ENCODE data around the gene DOCK10.

The DOCK10 gene

DNA sequence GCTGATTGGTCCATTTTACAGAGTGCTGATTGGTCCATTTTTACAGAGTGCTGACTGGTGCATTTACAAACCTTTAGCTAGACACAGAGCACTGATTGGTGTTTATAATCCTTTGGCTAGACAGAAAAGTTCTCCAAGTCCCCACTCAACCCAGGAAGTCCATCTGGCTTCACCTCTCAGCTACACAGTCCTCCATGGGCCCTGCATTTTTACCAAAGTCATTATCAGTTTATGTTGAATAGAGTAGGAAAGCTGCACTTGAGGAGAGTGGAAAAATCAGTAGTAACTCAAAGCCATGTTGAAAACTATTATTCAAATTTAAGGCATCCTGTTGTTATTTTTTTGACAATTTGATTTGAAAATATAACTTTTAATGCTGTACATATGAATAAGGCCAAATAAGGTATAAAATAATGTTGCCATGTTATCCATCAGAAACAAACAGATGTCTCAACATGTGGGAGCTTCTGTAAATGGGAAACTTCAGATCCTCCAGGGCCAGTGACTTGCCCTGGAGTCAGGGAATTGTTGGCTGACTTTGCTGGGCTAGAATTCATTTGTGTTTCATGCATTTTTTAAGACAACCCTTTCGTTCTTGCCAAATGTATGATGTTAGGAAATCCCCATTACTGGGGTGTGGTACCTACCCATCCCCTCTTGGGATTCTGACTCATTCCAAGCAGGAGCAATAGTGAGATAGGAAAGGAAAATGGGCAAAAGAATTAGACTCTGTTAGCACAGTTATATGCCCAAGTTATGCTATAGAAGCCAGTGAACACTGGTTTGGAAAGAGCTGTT is 288.3 kb downstream of the DOCK10 start:
- no peak for DNase-seq

DNA sequence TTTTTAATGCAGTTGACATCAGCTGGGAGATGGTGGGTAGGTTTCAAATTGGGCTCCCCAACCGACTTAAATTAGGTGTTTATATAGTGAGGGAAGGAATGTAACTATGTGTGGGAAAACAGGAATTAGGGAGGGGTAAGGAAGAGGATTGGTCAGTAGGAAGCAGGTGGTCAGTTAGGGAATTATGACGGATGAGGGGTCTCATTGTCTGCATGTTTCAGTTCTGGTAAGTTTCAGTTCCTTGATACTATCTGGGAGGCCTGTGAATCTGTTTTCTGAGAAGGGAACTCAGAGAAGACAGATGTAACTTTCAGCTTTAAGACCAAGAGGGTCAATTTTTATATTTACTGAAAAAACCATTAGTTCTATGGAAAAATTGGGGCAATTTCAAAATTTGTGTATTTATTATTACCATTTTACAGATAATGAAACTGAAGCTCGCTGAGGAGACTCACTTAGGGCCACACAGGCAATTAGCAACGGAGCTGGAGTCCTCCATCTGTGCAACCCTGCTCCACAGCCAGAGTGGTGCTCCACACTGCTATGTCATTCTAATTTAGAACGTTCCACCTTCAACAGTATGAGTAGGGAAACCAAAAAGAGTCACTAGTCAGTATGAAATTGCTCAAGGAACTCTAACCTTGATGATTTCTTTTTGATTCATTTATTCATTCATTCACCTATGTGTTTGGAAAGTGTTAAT is 290.1 kb downstream of the DOCK10 start:
- DNase-seq, result no peak

- DNase-seq, result no peak
Observed at GRCh38 chr2:224749136-224749535, 293.1 kb downstream of the DOCK10 start.

- no peak for DNase-seq
Observed at GRCh38 chr2:224747765-224748164, 294.5 kb downstream of the DOCK10 start.

- DNase-seq, result no peak
Observed at GRCh38 chr2:224736227-224736626, 306.0 kb downstream of the DOCK10 start.

DNA sequence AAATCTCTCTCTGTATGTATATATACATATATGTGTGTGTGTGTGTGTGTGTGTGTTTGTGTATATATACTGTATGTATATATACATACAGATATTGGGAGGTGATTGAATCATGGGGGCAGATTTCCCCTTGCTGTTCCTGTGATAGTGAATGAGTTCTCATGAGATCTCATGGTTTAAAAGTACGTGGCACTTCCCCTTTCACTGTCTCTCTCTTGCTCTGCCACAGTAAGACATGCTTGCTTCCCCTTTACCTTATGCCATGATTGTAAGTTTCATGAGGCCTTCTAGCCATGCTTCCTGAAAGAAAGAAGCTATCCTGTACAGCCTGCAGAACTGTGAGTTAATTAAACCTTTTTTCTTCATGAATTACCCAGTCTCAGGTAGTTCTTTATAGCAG is 307.3 kb downstream of the DOCK10 start:
- DNase-seq, result no peak

GRCh38 chr2:224731665-224732064 is 310.6 kb downstream of the DOCK10 start:
- DNase-seq, result no peak

DNA sequence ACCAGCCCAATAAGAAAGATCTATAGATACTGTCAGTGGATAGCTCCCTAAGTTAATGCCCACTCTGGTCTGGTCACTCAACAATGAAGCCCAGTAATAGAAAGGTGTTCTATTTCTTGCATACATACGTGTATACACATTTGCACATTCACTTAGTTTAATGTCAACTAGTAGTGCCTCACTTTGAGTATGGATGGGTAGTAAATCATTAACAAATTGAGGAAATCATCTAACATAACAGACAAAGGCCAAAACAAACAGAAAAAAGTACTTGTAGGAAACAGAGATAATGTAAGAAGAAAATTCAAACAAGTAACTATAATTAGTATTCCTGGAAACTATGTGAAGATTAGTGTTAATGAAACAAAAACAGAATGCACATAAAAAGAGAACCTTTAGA is 312.8 kb downstream of the DOCK10 start:
- DNase-seq, result no peak

DNA sequence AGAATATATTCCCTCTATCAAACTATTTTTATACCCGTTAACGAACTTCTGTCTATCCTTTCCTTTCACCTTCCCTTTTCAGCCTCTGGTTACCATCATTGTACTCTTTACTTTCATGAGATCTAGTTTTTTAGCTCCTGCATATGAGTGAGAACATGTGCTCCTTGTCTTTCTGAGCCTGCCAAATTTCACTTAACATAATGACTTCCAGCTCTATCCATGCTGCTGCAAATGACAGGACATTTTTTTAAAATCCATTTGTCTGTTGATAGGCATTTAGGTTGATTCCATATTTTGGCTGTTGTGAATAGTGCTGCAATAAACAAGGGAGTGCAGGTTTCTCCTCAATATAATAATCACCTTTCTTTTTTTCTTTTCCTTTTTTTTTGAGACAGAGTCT is 317.9 kb downstream of the DOCK10 start:
- no peak for DNase-seq

- DNase-seq, result no peak
Observed at GRCh38 chr2:224723586-224724217, 318.6 kb downstream of the DOCK10 start.

DNA sequence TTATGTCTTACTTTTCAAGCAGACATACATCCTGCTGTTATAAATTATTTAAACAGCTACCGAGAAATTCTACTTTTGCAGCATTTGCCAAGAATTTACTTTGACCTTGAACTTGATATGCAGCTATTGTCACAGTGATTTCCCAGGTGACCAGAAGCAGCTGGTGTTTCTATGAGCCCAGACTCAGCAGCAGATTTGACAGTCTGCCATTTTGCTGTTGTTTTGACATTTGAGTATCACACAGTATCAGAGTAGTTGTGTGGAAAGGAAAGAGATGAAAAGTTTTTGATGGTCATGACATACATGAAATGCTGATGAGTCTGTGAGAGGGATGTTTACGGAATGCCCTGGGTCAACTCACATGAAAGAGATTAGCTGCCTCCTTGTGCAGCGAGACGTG is 319.5 kb downstream of the DOCK10 start:
- DNase-seq, result no peak

DNA sequence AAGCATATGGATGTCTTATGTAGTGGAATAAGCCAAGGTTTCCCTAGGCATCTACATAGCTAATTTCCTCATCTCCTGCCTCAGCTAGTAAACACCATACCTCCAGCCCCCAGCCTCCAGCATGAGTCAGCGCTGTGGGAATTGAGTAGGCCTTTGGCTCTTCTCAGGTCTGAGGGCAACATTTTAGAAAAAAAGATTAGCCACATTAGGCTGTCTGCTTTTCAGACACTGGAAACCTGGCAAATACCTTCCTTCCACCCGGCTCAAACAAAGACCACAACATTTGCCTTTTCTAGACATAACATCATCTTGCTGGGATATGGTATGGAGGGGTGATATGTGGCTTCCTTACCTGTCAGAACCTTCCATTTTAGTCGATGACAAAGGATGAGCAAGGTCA is 320.0 kb downstream of the DOCK10 start:
- DNase-seq, result no peak

GRCh38 chr2:224716921-224717320 is 325.3 kb downstream of the DOCK10 start:
- DNase-seq, result no peak

GRCh38 chr2:224716201-224716600 is 326.1 kb downstream of the DOCK10 start, which contains the start of gene CCDC195:
CCDC195 (minus strand) TSS chr2:224716365; CDS start chr2:224716365, 0 bp downstream.
- DNase-seq, result no peak

All from DMS153 (cell line).